Measurements from ENCODE around the gene MT2A. TPM values are rescaled to one million over a fixed set of nuclear protein-coding genes. Genes with fewer than 3 reads are reported as not detected.

Gene MT2A
- total and polyA plus RNA-seq, 2 of the 13 experiments (the other 11 are each of a cell fraction or from before 2014, with no cell fraction given), result 135 to 371 TPM

DNA sequence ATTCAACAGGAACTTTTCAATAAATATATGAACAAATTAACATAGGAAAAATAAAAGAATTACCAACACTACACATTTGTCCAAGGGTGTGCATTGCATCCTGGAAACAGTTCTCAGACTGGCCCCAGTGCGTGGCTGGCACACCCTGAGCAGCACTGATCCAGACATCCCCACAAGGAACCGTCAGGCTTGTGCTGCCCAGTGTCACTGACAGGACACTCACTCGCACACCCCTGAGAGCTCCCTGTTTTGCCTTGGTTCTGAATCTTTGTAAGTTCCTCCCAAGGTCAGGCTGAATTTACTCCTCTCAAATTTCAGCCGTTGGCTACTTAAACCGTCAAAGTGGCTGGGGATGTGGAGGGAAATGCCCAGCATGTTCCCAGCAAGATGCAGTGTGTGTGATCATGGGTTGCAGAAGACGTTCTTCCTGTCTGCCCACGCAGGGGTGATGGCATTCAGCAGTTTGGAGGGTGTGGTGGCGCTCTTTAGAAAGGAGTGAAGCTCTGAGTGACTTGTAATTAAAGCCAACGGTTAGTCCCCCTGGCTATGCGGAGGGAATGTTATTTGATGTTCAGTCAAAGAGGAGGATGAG, 1.7 kb downstream of the MT2A start (continued):
- TF ChIP-seq SMARCC2 (IDR thresholded peaks at IDR 0.05) (no peak), ARNT2 (CRISPR knock-in tag; IDR thresholded peaks at IDR 0.05; ENCODE audit: low read depth) (no peak), ZNF563 (CRISPR knock-in tag; IDR thresholded peaks at IDR 0.05) (no peak), MIER3 (CRISPR knock-in tag; IDR thresholded peaks at IDR 0.05; ENCODE audit: borderline replicate concordance) (no peak), ZNF20 (CRISPR knock-in tag; IDR thresholded peaks at IDR 0.05) (no peak), ZNF263 (CRISPR knock-in tag; IDR thresholded peaks at IDR 0.05) (no peak), ZNF800 (CRISPR knock-in tag; IDR thresholded peaks at IDR 0.05) (no peak), MED1 (CRISPR knock-in tag; IDR thresholded peaks at IDR 0.05) (no peak; the same call in none of the 2 replicates), SMAD9 (CRISPR knock-in tag; IDR thresholded peaks at IDR 0.05) (no peak), ZNF558 (CRISPR knock-in tag; IDR thresholded peaks at IDR 0.05; ENCODE audit: borderline replicate concordance) (no peak), SP5 (CRISPR knock-in tag; IDR thresholded peaks at IDR 0.05; ENCODE audit: borderline replicate concordance, low read depth) (no peak), ZNF292 (CRISPR knock-in tag; IDR thresholded peaks at IDR 0.05; ENCODE audit: borderline replicate concordance, low read depth) (no peak), REL (CRISPR knock-in tag; conservative IDR thresholded peaks at IDR 0.05) (0 out of 2 replicates have a peak, but pooled peaks have one; percentile 25), HOXA7 (CRISPR knock-in tag; IDR thresholded peaks at IDR 0.05) (no peak), ZNF260 (CRISPR knock-in tag; IDR thresholded peaks at IDR 0.05; ENCODE audit: borderline replicate concordance, low read depth) (no peak), NCOA2 (CRISPR knock-in tag; IDR thresholded peaks at IDR 0.05) (no peak), NR2F6 (IDR thresholded peaks at IDR 0.05) (no peak), NR2F6 (CRISPR knock-in tag; IDR thresholded peaks at IDR 0.05) (no peak), RFXAP (CRISPR knock-in tag; IDR thresholded peaks at IDR 0.05; ENCODE audit: borderline replicate concordance) (no peak)
- TF ChIP-seq, protein P1, sequence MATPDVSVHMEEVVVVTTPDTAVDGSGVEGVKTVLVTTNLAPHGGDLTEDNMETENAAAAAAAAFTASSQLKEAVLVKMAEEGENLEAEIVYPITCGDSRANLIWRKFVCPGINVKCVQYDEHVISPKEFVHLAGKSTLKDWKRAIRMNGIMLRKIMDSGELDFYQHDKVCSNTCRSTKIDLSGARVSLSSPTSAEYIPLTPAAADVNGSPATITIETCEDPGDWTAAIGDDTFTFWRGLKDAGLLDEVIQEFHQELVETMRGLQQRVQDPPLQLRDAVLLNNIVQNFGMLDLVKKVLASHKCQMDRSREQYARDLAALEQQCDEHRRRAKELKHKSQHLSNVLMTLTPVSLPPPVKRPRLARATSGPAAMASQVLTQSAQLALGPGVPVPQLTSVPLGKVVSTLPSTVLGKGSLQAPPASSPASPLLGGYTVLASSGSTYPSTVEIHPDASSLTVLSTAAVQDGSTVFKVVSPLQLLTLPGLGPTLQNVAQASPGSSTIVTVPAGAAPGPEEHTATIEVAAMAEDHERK (CRISPR knock-in tag; IDR thresholded peaks at IDR 0.05; ENCODE audit: low read depth), result no peak
- TF ChIP-seq, protein P2, sequence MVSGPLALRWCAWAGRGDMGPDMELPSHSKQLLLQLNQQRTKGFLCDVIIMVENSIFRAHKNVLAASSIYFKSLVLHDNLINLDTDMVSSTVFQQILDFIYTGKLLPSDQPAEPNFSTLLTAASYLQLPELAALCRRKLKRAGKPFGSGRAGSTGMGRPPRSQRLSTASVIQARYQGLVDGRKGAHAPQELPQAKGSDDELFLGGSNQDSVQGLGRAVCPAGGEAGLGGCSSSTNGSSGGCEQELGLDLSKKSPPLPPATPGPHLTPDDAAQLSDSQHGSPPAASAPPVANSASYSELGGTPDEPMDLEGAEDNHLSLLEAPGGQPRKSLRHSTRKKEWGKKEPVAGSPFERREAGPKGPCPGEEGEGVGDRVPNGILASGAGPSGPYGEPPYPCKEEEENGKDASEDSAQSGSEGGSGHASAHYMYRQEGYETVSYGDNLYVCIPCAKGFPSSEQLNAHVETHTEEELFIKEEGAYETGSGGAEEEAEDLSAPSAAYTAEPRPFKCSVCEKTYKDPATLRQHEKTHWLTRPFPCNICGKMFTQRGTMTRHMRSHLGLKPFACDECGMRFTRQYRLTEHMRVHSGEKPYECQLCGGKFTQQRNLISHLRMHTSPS (CRISPR knock-in tag; IDR thresholded peaks at IDR 0.05; ENCODE audit: low read depth), result no peak
- TF ChIP-seq, protein P3, sequence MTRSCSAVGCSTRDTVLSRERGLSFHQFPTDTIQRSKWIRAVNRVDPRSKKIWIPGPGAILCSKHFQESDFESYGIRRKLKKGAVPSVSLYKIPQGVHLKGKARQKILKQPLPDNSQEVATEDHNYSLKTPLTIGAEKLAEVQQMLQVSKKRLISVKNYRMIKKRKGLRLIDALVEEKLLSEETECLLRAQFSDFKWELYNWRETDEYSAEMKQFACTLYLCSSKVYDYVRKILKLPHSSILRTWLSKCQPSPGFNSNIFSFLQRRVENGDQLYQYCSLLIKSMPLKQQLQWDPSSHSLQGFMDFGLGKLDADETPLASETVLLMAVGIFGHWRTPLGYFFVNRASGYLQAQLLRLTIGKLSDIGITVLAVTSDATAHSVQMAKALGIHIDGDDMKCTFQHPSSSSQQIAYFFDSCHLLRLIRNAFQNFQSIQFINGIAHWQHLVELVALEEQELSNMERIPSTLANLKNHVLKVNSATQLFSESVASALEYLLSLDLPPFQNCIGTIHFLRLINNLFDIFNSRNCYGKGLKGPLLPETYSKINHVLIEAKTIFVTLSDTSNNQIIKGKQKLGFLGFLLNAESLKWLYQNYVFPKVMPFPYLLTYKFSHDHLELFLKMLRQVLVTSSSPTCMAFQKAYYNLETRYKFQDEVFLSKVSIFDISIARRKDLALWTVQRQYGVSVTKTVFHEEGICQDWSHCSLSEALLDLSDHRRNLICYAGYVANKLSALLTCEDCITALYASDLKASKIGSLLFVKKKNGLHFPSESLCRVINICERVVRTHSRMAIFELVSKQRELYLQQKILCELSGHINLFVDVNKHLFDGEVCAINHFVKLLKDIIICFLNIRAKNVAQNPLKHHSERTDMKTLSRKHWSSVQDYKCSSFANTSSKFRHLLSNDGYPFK (CRISPR knock-in tag; IDR thresholded peaks at IDR 0.05; ENCODE audit: borderline replicate concordance), result 0 out of 2 replicates have a peak, but pooled peaks have one; percentile 49
- TF ChIP-seq, protein P4, sequence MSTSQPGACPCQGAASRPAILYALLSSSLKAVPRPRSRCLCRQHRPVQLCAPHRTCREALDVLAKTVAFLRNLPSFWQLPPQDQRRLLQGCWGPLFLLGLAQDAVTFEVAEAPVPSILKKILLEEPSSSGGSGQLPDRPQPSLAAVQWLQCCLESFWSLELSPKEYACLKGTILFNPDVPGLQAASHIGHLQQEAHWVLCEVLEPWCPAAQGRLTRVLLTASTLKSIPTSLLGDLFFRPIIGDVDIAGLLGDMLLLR (CRISPR knock-in tag; IDR thresholded peaks at IDR 0.05), result no peak
